Measurements from ENCODE around the gene GLCE.
"Not testable (repeated sequence)": the region's sequence is repeated elsewhere in the genome, so short reads cannot be mapped to it uniquely, and the experiment has no call there.

GLCE gene

GRCh38 chr15:69149163-69149562, 11.3 kb upstream of the GLCE start:
- in situ Hi-C loops (cut with HindIII; ENCODE audit: low sequenced_read_pairs): no loop called here
- no peak for DNase-seq (ENCODE audit: low read depth, low spot score)
- H3K4me3 ChIP-seq (ENCODE audit: low read depth, low read length): no peak overlapping the region
- TF ChIP-seq CTCF (IDR thresholded peaks at IDR 0.05; ENCODE audit: low read depth, low read length): no peak

- in situ Hi-C loops (cut with HindIII; ENCODE audit: low sequenced_read_pairs): no loop called here
- TF ChIP-seq CTCF (IDR thresholded peaks at IDR 0.05; ENCODE audit: low read depth, low read length): no peak
- H3K4me3 ChIP-seq (ENCODE audit: low read depth, low read length): no peak overlapping the region
- no peak for DNase-seq (ENCODE audit: low read depth, low spot score)
Measured at GRCh38 chr15:69149803-69150202, 10.6 kb upstream of the GLCE start.

- in situ Hi-C loops (cut with HindIII; ENCODE audit: low sequenced_read_pairs): no loop called here
- H3K4me3 ChIP-seq (ENCODE audit: low read depth, low read length): no peak overlapping the region
- DNase-seq (ENCODE audit: low read depth, low spot score): no peak
- no peak for TF ChIP-seq CTCF (IDR thresholded peaks at IDR 0.05; ENCODE audit: low read depth, low read length)
Measured at GRCh38 chr15:69150336-69150735, 10.1 kb upstream of the GLCE start.

GRCh38 chr15:69150841-69151240, 9.6 kb upstream of the GLCE start:
- no peak for TF ChIP-seq CTCF (IDR thresholded peaks at IDR 0.05; ENCODE audit: low read depth, low read length)
- in situ Hi-C loops (cut with HindIII; ENCODE audit: low sequenced_read_pairs): no loop called here
- no peak for DNase-seq (ENCODE audit: low read depth, low spot score)
- no peak overlapping the region for H3K4me3 ChIP-seq (ENCODE audit: low read depth, low read length)

GRCh38 chr15:69153046-69153445, 7.4 kb upstream of the GLCE start:
- no peak for TF ChIP-seq CTCF (IDR thresholded peaks at IDR 0.05; ENCODE audit: low read depth, low read length)
- no peak overlapping the region for H3K4me3 ChIP-seq (ENCODE audit: low read depth, low read length)
- in situ Hi-C loops (cut with HindIII; ENCODE audit: low sequenced_read_pairs): no loop called here
- DNase-seq (ENCODE audit: low read depth, low spot score): no peak

GRCh38 chr15:69153587-69153986, 6.8 kb upstream of the GLCE start:
- DNase-seq (ENCODE audit: low read depth, low spot score); in situ Hi-C loops (cut with HindIII; ENCODE audit: low sequenced_read_pairs): not testable (repeated sequence)

GRCh38 chr15:69154078-69154477, 6.4 kb upstream of the GLCE start:
- TF ChIP-seq CTCF (IDR thresholded peaks at IDR 0.05; ENCODE audit: low read depth, low read length): no peak
- in situ Hi-C loops (cut with HindIII; ENCODE audit: low sequenced_read_pairs): no loop called here
- no peak overlapping the region for H3K4me3 ChIP-seq (ENCODE audit: low read depth, low read length)
- DNase-seq (ENCODE audit: low read depth, low spot score): no peak

More at GRCh38 chr15:69153587-69153986, 6.8 kb upstream of the GLCE start:
- not testable (repeated sequence) for H3K4me3 ChIP-seq (ENCODE audit: low read depth, low read length)
